BLaER1 treated with 17β-estradiol and CSF1 and Interleukin-3, amounts not matched to agents 10 nM and 100 nM (cell line): ENCODE data around the gene KIF1A.

Experiments
- H3K27ac ChIP-seq, 11 experiments: shearing (Covaris generic); formaldehyde crosslinking; 2 replicates each; pipeline ENCODE4 v1.8.1; 2022
- H3K27me3 ChIP-seq, 11 experiments: shearing (Covaris generic); formaldehyde crosslinking; 2 replicates each; pipeline ENCODE4 v1.8.1; 2022
- H3K36me3 ChIP-seq, 11 experiments: shearing (Covaris generic); formaldehyde crosslinking; 2 replicates each; pipeline ENCODE4 v1.8.1; 2022
- H3K4me1 ChIP-seq, 10 experiments: shearing (Covaris generic); formaldehyde crosslinking; 2 replicates each; pipeline ENCODE4 v1.8.1; 2022
- H3K4me2 ChIP-seq, 11 experiments: shearing (Covaris generic); formaldehyde crosslinking; 2 replicates each; pipeline ENCODE4 v1.8.1; 2022
- H3K4me3 ChIP-seq, 10 experiments: shearing (Covaris generic); formaldehyde crosslinking; 2 replicates each; pipeline ENCODE4 v1.8.1; 2022
- H3K9ac ChIP-seq, 11 experiments: shearing (Covaris generic); formaldehyde crosslinking; 2 replicates each; pipeline ENCODE4 v1.8.1; 2022
- H3K9me3 ChIP-seq, 11 experiments: shearing (Covaris generic); formaldehyde crosslinking; replicated peaks in 1 of 11; 2 replicates each; pipeline ENCODE4 v1.8.1; 2022
- H4K20me1 ChIP-seq, 11 experiments: shearing (Covaris generic); formaldehyde crosslinking; 2 replicates each; pipeline ENCODE4 v1.8.1; 2022
- Cebpa-rat ChIP-seq, 11 experiments: shearing (Covaris generic); IDR thresholded peaks; 2 replicates each; pipeline ENCODE4 v1.8.1; 2022

KIF1A gene, protein sequence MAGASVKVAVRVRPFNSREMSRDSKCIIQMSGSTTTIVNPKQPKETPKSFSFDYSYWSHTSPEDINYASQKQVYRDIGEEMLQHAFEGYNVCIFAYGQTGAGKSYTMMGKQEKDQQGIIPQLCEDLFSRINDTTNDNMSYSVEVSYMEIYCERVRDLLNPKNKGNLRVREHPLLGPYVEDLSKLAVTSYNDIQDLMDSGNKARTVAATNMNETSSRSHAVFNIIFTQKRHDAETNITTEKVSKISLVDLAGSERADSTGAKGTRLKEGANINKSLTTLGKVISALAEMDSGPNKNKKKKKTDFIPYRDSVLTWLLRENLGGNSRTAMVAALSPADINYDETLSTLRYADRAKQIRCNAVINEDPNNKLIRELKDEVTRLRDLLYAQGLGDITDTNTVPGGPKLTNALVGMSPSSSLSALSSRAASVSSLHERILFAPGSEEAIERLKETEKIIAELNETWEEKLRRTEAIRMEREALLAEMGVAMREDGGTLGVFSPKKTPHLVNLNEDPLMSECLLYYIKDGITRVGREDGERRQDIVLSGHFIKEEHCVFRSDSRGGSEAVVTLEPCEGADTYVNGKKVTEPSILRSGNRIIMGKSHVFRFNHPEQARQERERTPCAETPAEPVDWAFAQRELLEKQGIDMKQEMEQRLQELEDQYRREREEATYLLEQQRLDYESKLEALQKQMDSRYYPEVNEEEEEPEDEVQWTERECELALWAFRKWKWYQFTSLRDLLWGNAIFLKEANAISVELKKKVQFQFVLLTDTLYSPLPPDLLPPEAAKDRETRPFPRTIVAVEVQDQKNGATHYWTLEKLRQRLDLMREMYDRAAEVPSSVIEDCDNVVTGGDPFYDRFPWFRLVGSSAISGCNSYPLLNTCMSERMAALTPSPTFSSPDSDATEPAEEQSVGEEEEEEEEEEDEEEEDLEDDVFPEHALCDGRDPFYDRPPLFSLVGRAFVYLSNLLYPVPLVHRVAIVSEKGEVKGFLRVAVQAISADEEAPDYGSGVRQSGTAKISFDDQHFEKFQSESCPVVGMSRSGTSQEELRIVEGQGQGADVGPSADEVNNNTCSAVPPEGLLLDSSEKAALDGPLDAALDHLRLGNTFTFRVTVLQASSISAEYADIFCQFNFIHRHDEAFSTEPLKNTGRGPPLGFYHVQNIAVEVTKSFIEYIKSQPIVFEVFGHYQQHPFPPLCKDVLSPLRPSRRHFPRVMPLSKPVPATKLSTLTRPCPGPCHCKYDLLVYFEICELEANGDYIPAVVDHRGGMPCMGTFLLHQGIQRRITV (N-terminal part only)

DNA sequence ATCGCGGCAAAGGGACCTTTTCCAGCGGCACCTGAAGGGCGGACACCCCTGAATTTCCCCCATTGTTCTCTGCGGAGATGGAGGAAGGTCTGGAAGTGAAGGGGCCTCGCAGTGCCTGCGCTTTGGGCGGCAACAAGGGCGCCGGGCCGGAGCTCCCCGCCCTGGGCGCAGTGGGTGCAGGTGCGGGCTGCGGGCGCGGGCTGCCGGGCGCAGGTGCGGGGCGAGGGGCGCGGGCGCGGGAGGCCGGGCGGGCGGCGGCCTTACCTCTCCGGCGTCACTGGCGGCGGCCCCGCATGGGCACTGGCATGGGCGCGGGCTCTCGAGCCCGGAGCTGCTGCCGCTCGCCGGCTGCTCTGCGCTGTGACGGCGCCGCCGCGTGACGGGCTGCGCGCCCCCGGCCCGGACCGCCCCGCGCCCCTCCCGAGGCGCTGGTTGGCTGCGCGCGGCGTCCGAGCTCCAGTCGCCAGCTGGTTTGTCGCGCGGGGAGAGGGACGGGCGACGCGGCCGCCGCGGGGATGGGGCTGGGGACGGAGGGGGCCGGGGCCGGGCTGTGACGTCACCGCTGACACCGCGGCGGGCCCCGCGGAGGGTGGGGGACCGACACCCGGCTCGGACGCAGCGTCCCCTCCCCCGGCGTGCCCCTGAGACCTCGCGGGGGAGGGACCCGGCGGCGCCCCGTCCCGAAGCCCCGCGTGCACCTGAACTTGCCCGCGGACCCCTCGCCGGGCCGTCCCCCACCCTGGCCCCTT lies at the start of gene KIF1A:
Gene KIF1A, minus strand, starts transcription at position 362 of the 749 bp plus-strand sequence. CDS start 22,467 bp downstream, outside the sequence.
- peaks cover 0 to 33% (median 14%) of the 10 kb centered on the region in 11 experiments; a peak in 14 of 22 replicates for H4K20me1 ChIP-seq
- H3K4me2 ChIP-seq: peak within 1 kb of the TSS; percentile 52 to 81 (median 74)
- peaks cover 17 to 26% (median 22%) of the 10 kb centered on the region in 11 experiments for H3K9me3 ChIP-seq
- no peak for TF ChIP-seq Cebpa-rat (IDR thresholded peaks at IDR 0.05)
- peak within 1 kb of the TSS; percentile 16 to 59 (median 40); a peak in 17 of 20 replicates for H3K4me3 ChIP-seq
- peaks cover 0 to 6% (median 0%) of the 10 kb centered on the region in 11 experiments; a peak in 1 of 22 replicates for H3K36me3 ChIP-seq
- peaks cover 4 to 20% (median 14%) of the 10 kb centered on the region in 10 experiments; a peak in 17 of 20 replicates for H3K4me1 ChIP-seq
- H3K27ac ChIP-seq: no peak within 1 kb of the TSS
- peak within 1 kb of the TSS in 1 of 11 experiments; percentile 39; a peak in 2 of 22 replicates for H3K9ac ChIP-seq
- peaks cover 71 to 89% (median 86%) of the 10 kb centered on the region in 11 experiments for H3K27me3 ChIP-seq

DNA sequence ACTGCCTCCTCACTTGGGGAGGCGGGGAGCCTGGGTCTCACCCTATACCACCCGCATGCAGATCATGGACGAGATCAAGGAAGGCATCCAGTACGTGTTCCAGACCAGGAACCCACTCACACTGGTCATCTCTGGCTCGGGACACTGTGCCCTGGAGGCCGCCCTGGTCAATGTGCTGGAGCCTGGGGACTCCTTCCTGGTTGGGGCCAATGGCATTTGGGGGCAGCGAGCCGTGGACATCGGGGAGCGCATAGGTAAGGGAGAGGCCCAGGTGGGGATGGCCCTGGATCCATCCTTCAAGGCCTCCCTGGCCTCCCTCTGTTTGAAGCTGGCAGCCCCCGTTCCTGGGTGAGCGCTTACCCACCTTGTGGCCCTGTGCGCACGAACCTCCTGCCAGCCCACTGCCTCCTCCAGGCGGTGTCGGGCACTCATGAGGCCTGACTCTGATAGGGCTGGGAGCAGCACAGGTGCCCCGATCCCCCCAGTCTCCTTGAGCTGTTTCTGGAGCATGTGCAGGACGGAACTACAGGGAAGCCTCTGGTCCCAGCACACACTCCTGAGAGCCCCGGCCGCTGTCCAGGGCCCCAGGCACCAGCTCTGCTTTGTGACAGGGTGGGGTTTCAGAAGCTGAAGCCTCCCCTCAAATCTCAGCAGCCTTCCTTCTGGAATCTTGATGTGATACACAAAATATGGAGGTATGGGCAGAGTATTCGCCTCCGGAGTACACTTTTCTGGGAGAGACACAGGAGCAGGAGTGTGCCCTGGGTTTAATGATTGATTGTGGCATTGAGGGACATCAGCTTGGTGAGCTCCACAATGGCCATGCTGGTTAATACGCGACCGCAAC lies 49.3 kb upstream of the KIF1A start:
- Histone ChIP-seq H3K9ac (no peak overlapping the region), H4K20me1 (peaks cover 0 to 8% (median 0%) of the 10 kb centered on the region in 11 experiments; a peak in 2 of 22 replicates), H3K4me1 (peaks cover 0 to 9% (median 0%) of the 10 kb centered on the region in 10 experiments; a peak in 5 of 20 replicates)

DNA sequence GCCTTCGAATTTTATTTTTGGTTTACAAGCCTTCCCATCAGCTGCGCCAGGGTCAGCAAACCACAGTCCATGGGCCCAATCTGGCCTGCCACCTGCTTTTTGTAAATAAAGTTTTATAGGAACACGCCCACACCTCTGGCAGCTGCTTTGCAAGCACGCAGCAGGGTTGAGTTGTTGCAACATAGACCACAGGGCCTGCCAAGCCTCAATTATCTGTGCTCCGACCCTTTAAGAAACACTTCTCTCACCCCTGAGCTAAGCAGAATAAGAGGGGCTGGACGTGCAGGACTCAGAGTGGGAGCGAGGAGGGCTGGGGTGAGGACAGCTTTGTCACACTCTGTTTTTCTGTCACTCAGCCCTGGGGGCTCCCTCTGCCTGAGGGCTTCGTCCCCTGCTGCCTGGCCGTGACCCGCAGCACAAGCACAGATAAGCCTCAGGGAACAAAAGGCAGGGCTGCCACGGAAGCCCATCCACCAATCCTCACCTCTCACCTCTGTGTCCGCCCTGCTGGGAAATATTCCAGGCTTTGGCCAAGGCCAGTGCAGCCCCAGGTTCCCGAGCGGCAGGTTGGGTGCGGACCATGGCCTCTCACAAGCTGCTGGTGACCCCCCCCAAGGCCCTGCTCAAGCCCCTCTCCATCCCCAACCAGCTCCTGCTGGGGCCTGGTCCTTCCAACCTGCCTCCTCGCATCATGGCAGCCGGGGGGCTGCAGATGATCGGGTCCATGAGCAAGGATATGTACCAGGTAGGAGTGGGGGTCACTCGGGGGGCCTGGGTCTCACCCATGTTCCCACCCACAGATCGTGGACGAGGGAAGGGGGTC lies 48.5 kb upstream of the KIF1A start, which contains the start of gene AGXT:
Gene AGXT, plus strand, starts transcription at position 539 of the 823 bp plus-strand sequence. Its CDS starts 42 bp downstream, at position 581.
- H3K9ac ChIP-seq: no peak within 1 kb of the TSS
- H3K4me2 ChIP-seq: no peak within 1 kb of the TSS
- no peaks in the 10 kb centered on the region for H3K36me3 ChIP-seq

More for the DNA sequence above, 49.3 kb upstream of the KIF1A start:
- Histone ChIP-seq H3K4me3 (no peak overlapping the region), H3K27me3 (no peaks in the 10 kb centered on the region), H3K36me3 (no peaks in the 10 kb centered on the region), H3K4me2 (no peak overlapping the region), H3K9me3 (no peaks in the 10 kb centered on the region), H3K27ac (no peak overlapping the region)
- TF ChIP-seq Cebpa-rat (IDR thresholded peaks at IDR 0.05): no peak

DNA sequence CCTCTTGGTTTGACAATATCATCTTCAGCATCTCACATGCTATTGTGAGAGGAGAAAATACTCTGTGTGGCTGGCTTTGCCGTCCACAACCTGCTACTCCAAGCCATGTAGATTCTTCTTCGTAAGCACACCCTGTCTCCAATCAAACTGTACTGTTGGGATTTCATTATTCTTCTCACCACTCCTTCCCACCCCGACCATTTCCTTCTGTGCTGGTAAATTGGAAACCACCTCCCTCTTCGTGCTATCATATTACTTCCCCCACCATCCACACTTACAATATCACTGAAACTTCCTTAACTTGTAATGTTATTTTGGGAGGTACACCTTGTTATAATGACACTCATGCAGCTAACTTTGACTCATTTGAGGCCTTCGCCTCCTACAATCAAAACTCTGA lies 45.4 kb upstream of the KIF1A start:
- no peaks in the 10 kb centered on the region for H3K36me3 ChIP-seq
- no peaks in the 10 kb centered on the region for H3K9me3 ChIP-seq
- no peak overlapping the region for H3K4me2 ChIP-seq
- H3K27ac ChIP-seq: no peak overlapping the region
- no peak overlapping the region for H3K4me3 ChIP-seq
- TF ChIP-seq Cebpa-rat (IDR thresholded peaks at IDR 0.05): no peak
- no peak overlapping the region for H3K9ac ChIP-seq
- H3K27me3 ChIP-seq: no peaks in the 10 kb centered on the region
- H3K4me1 ChIP-seq: no peaks in the 10 kb centered on the region
- no peaks in the 10 kb centered on the region for H4K20me1 ChIP-seq

More for the DNA sequence above, 48.5 kb upstream of the KIF1A start, which contains the start of gene AGXT:
- H4K20me1 ChIP-seq: peaks cover 0 to 8% (median 0%) of the 10 kb centered on the region in 11 experiments; a peak in 2 of 22 replicates
- no peaks in the 10 kb centered on the region for H3K9me3 ChIP-seq
- 0 out of 22 replicates have a peak, but pooled peaks of 1 of the 11 experiments have one; percentile 18 for TF ChIP-seq Cebpa-rat (IDR thresholded peaks at IDR 0.05)
- peaks cover 0 to 2% (median 0%) of the 10 kb centered on the region in 10 experiments; a peak in 4 of 20 replicates for H3K4me1 ChIP-seq
- H3K27me3 ChIP-seq: no peaks in the 10 kb centered on the region
- H3K27ac ChIP-seq: no peak within 1 kb of the TSS
- H3K4me3 ChIP-seq: no peak within 1 kb of the TSS

DNA sequence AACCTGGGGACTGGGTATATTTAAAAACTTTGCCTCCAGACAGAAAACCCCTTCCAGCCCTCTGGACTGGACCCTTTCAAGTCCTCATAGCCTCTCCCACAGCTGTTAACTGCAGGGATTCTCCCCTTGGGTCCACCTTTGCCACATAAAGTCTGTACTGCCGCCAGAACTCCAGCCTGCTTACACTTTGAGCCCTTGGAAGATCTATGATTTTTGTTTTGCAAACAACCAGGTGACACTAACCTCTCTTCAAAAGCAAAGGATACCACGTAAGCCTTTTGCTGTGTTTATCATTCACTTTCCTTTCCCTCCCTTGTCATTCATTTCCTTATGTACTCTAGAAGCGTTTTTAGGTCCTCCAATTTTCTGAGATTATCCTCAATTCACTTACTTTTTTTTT lies 44.5 kb upstream of the KIF1A start:
- Histone ChIP-seq H3K9ac (no peak overlapping the region), H3K27me3 (no peaks in the 10 kb centered on the region), H4K20me1 (no peaks in the 10 kb centered on the region), H3K36me3 (no peaks in the 10 kb centered on the region), H3K4me1 (no peaks in the 10 kb centered on the region), H3K9me3 (no peaks in the 10 kb centered on the region), H3K4me2 (no peak overlapping the region), H3K27ac (no peak overlapping the region), H3K4me3 (no peak overlapping the region)
- TF ChIP-seq Cebpa-rat (IDR thresholded peaks at IDR 0.05): no peak

DNA sequence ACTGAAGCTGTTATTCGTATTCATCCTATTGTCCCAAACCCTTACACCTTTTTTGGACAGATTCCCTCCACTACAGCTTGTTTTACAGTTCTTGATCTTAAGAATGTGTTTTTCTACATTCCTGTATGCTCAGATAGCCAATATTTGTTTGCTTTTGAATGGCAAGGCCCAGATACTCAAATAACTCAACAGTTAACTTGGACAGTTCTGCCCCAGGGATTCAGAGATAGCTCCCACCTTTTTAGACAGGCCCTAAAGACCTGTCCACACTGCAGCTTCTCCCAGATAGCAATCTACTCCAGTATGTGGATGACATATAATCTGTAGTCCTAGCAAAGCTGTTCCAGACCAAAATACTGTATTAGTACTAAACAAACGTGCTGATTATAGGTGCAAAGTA lies 41.5 kb upstream of the KIF1A start:
- no peaks in the 10 kb centered on the region for H3K36me3 ChIP-seq
- H3K4me1 ChIP-seq: no peaks in the 10 kb centered on the region
- no peaks in the 10 kb centered on the region for H4K20me1 ChIP-seq
- H3K9me3 ChIP-seq: no peaks in the 10 kb centered on the region
- no peak for TF ChIP-seq Cebpa-rat (IDR thresholded peaks at IDR 0.05)
- H3K4me3 ChIP-seq: no peak overlapping the region
- H3K4me2 ChIP-seq: no peak overlapping the region
- H3K27ac ChIP-seq: no peak overlapping the region
- no peaks in the 10 kb centered on the region for H3K27me3 ChIP-seq
- H3K9ac ChIP-seq: no peak overlapping the region

DNA sequence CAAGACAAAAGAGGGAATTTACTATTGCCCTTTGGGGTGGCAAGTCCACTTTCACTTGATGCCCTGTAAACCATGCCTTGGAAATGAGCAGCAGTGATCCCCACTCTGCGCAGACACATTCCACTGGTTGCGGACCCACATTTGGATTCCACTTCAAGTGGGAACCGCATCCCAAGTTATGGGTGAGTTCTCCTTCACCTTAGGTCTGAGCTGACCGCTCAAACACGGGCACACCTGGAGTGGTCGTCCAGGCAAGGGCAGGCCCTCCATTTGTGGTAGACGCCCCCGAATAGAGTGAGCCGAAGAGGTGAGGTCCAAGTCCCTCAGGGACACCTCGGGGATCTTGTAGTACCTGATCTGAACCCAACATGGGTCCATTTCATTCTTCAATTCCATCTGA lies 38.9 kb upstream of the KIF1A start:
- H3K4me2 ChIP-seq: no peak overlapping the region
- no peaks in the 10 kb centered on the region for H3K4me1 ChIP-seq
- H3K9ac ChIP-seq: no peak overlapping the region
- H3K36me3 ChIP-seq: peaks cover 0 to 5% (median 0%) of the 10 kb centered on the region in 11 experiments; a peak in 1 of 22 replicates
- no peaks in the 10 kb centered on the region for H3K27me3 ChIP-seq
- H3K9me3 ChIP-seq: peaks cover 13 to 21% (median 19%) of the 10 kb centered on the region in 11 experiments
- no peaks in the 10 kb centered on the region for H4K20me1 ChIP-seq
- no peak for TF ChIP-seq Cebpa-rat (IDR thresholded peaks at IDR 0.05)
- no peak overlapping the region for H3K4me3 ChIP-seq
- H3K27ac ChIP-seq: no peak overlapping the region
